Keratinocyte (primary cell): Measurements from ENCODE around the gene NRG3. TPM values are rescaled to one million over a fixed set of nuclear protein-coding genes. Genes with fewer than 3 reads are reported as not detected.

ENCODE experiments used
- DNase-seq: peaks from one replicate; pipeline ENCODE4 v3.0.0-alpha.2; 2011; ENCODE audit warnings: low read depth, missing footprints, low spot score
- FAIRE-seq: peaks from 2 replicates; lab custom pipeline; 2011; peaks lifted over from hg19 to GRCh38; lab: Jason Lieb, UNC
- H2AFZ ChIP-seq: 2 replicates; pipeline ENCODE4 v1.6.0; 2012; ENCODE audit warnings: low read length, control low read depth, inconsistent platforms; ENCODE audit not compliant: control insufficient read depth
- H3K27ac ChIP-seq: 2 replicates; pipeline ENCODE4 v1.5.1; 2011; ENCODE audit warnings: low read length; ENCODE audit not compliant: control insufficient read depth, insufficient read depth
- H3K27me3 ChIP-seq: 3 replicates; pipeline ENCODE4 v1.6.0; 2011; ENCODE audit warnings: low read length; ENCODE audit not compliant: control insufficient read depth, insufficient read depth; ENCODE audit errors: extremely low read depth
- H3K36me3 ChIP-seq, 2 experiments: 2 replicates in 1 of 2; 3 replicates in 1 of 2; pipeline ENCODE4 v1.5.1; 2011; ENCODE audit warnings: low read length in 2 of 2, mild to moderate bottlenecking in 1 of 2; ENCODE audit not compliant: control insufficient read depth in 2 of 2, insufficient read depth in 2 of 2; ENCODE audit errors: extremely low read depth in 1 of 2
- H3K4me1 ChIP-seq: 3 replicates; pipeline ENCODE4 v1.5.1; 2011; ENCODE audit warnings: low read length; ENCODE audit not compliant: control insufficient read depth, insufficient read depth; ENCODE audit errors: extremely low read depth
- H3K4me2 ChIP-seq: 3 replicates; pipeline ENCODE4 v1.6.0; 2011; ENCODE audit warnings: low read depth, low read length; ENCODE audit not compliant: control insufficient read depth, insufficient read depth; ENCODE audit errors: extremely low read depth
- H3K4me3 ChIP-seq, 3 experiments: fragments of 200-600 bp in 1 of 3; sonication (generic) in 1 of 3; 2 replicates in 2 of 3; 3 replicates in 1 of 3; pipeline ENCODE4 v1.5.1; 2011 to 2016; ENCODE audit warnings: low read length in 3 of 3, mild to moderate bottlenecking in 3 of 3, control low read depth in 2 of 3, inconsistent platforms in 1 of 3, low read depth in 1 of 3, mixed read lengths in 1 of 3, mixed run types in 1 of 3, moderate library complexity in 1 of 3; ENCODE audit not compliant: control insufficient read depth in 2 of 3, insufficient read depth in 2 of 3; ENCODE audit errors: extremely low read depth in 1 of 3
- H3K79me2 ChIP-seq: 2 replicates; pipeline ENCODE4 v1.6.0; 2012; ENCODE audit warnings: low read length; ENCODE audit not compliant: control insufficient read depth, insufficient read depth
- H3K9ac ChIP-seq: 3 replicates; pipeline ENCODE4 v1.6.0; 2011; ENCODE audit warnings: low read length; ENCODE audit not compliant: control insufficient read depth, insufficient read depth; ENCODE audit errors: extremely low read depth
- H3K9me1 ChIP-seq: 3 replicates; pipeline ENCODE4 v1.6.0; 2011; ENCODE audit warnings: low read length; ENCODE audit not compliant: control insufficient read depth, insufficient read depth; ENCODE audit errors: extremely low read depth
- H3K9me3 ChIP-seq: 2 replicates; pipeline ENCODE4 v1.5.1; 2012; ENCODE audit warnings: low read depth, low read length; ENCODE audit not compliant: control insufficient read depth
- H4K20me1 ChIP-seq: 3 replicates; pipeline ENCODE4 v1.6.0; 2011; ENCODE audit warnings: low read length; ENCODE audit not compliant: control insufficient read depth, insufficient read depth; ENCODE audit errors: extremely low read depth
- EZH2 ChIP-seq: IDR thresholded peaks from one replicate; pipeline ENCODE4 v1.6.1; 2012; ENCODE audit warnings: inconsistent platforms, mild to moderate bottlenecking, low read length, moderate library complexity
- dilution Hi-C: fragments of 300-500 bp; cut with MboI; formaldehyde crosslinking; loops from one replicate; pipeline ENCODE4 v1.7.0; 2020; ENCODE audit warnings: low sequenced_read_pairs; ENCODE audit not compliant: extremely low pct_ligation_motif_present
- polyA plus RNA-seq, 5 experiments: library from polyadenylated mRNA; depleted of rRNA in 3 of 5; stranded (reverse) in 3 of 5; stranded (forward) in 1 of 5; unstranded in 1 of 5; fragments of >200 nt; gene quantifications; 1 replicate in 1 of 5; 2 replicates in 3 of 5; 3 replicates in 1 of 5; pipeline versions ENCODE4 v1.2.1 to v1.2.3, GENCODE V29; 2011 to 2012; ENCODE audit warnings: missing spikeins in 2 of 5, low read depth in 1 of 5, low replicate concordance in 1 of 5
- TF ChIP-seq, protein P1 (sequence below), 3 experiments: IDR thresholded peaks in 1 of 3; conservative IDR thresholded peaks in 1 of 3; optimal IDR thresholded peaks in 1 of 3; 2 replicates in 2 of 3; 3 replicates in 1 of 3; pipeline versions ENCODE3 to v1.5.1; 2011; ENCODE audit warnings: low read length in 3 of 3, mild to moderate bottlenecking in 3 of 3, moderate library complexity in 2 of 3, control low read depth in 1 of 3, inconsistent platforms in 1 of 3; ENCODE audit not compliant: insufficient read depth in 2 of 3; ENCODE audit errors: extremely low read depth in 1 of 3

The NRG3 gene
- polyA plus RNA-seq, 1 donor (not counting 4 experiments of a cell fraction or from before 2014, with no cell fraction given): not detected

DNA sequence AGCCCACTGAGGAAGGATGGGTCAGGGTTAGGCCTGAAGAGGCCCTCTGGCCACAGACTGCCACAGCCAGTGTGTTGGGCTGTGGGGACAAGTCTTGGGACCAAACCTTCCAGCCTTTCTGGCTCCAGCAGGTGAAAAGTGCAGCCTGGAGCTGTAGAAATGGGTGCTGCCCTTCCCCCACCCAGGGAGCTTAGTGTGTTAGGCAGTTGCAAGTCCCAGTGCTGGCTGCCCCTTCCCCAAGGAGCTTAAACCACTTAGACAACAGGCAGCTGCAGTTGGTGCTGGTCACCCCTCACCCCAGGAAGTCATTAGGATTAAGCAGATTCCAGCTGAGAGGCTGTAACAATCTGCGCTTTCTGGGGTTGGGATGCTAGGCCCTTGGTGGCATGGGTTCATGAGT is 563.3 kb downstream of the NRG3 start:
- no peaks in the 10 kb centered on the region for H3K4me1 ChIP-seq
- dilution Hi-C loops: no loop called here
- no peak for FAIRE-seq

DNA sequence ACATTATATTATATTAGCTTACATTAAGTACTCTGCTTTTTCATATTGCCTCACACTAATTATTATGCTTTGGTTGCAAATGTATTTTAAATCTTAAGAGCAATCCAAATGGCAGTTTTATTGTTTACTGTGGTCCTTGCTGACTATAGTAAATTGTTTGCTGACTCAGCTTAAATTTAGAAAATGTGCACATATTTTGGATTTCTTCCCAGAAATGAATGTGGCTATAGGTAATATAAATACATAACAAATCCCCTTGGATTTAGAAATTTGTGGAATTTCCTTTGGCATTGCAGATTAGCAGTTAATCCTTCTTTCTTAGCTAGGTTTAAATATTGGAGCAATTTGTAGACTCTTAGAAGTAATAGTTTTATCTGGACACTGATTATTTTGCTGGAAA is 565.8 kb downstream of the NRG3 start:
- Histone ChIP-seq H3K9ac (no peak overlapping the region), H3K27me3 (no peaks in the 10 kb centered on the region), H3K4me3 (no peak overlapping the region), H3K4me2 (no peak overlapping the region), H2AFZ (no peak overlapping the region), H4K20me1 (no peaks in the 10 kb centered on the region), H3K4me1 (no peaks in the 10 kb centered on the region), H3K36me3 (no peaks in the 10 kb centered on the region), H3K9me1 (no peaks in the 10 kb centered on the region), H3K27ac (no peak overlapping the region), H3K79me2 (no peaks in the 10 kb centered on the region), H3K9me3 (peaks cover 2% of the 10 kb centered on the region)
- dilution Hi-C loops: no loop called here
- TF ChIP-seq EZH2: no peak
- TF ChIP-seq, protein P1, sequence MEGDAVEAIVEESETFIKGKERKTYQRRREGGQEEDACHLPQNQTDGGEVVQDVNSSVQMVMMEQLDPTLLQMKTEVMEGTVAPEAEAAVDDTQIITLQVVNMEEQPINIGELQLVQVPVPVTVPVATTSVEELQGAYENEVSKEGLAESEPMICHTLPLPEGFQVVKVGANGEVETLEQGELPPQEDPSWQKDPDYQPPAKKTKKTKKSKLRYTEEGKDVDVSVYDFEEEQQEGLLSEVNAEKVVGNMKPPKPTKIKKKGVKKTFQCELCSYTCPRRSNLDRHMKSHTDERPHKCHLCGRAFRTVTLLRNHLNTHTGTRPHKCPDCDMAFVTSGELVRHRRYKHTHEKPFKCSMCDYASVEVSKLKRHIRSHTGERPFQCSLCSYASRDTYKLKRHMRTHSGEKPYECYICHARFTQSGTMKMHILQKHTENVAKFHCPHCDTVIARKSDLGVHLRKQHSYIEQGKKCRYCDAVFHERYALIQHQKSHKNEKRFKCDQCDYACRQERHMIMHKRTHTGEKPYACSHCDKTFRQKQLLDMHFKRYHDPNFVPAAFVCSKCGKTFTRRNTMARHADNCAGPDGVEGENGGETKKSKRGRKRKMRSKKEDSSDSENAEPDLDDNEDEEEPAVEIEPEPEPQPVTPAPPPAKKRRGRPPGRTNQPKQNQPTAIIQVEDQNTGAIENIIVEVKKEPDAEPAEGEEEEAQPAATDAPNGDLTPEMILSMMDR (optimal IDR thresholded peaks at IDR 0.05 in 1 of 3, IDR thresholded peaks at IDR 0.05 in 1 of 3, conservative IDR thresholded peaks at IDR 0.05 in 1 of 3; ENCODE audit: extremely low read depth in 1 of 3, insufficient read depth in 2 of 3, low read length in 3 of 3): no peak
- FAIRE-seq: no peak
- no peak for DNase-seq

More for the DNA sequence above, 563.3 kb downstream of the NRG3 start:
- DNase-seq: no peak
- Histone ChIP-seq H3K4me3 (no peak overlapping the region), H3K79me2 (no peaks in the 10 kb centered on the region), H3K9me3 (peaks cover 2% of the 10 kb centered on the region), H3K9me1 (no peaks in the 10 kb centered on the region), H3K27ac (no peak overlapping the region), H3K36me3 (no peaks in the 10 kb centered on the region), H3K27me3 (no peaks in the 10 kb centered on the region), H3K9ac (no peak overlapping the region), H2AFZ (no peak overlapping the region), H4K20me1 (no peaks in the 10 kb centered on the region), H3K4me2 (no peak overlapping the region)
- TF ChIP-seq EZH2: no peak
- TF ChIP-seq, protein P1 (optimal IDR thresholded peaks at IDR 0.05 in 1 of 3, IDR thresholded peaks at IDR 0.05 in 1 of 3, conservative IDR thresholded peaks at IDR 0.05 in 1 of 3; ENCODE audit: extremely low read depth in 1 of 3, insufficient read depth in 2 of 3, low read length in 3 of 3): no peak
